Occipital lobe (tissue), 2 donors: ENCODE measurements around the gene PAMR1. TPM values are rescaled to one million over a fixed set of nuclear protein-coding genes. Genes with fewer than 3 reads are reported as not detected.

Experiments
- DNase-seq: peaks from one replicate; lab custom pipeline; 2025; lab: John Stamatoyannopoulos, UW
- total RNA-seq: library from RNA; depleted of rRNA; stranded (reverse); fragments of >200 nt; gene quantifications from one replicate; pipeline ENCODE4 v1.2.3, GENCODE V29; 2014

Gene PAMR1
- total RNA-seq, 1 donor from 2014 or later: 3.0 TPM

GRCh38 chr11:35403765-35404387 is 121.5 kb downstream of the PAMR1 start:
- DNase-seq: no peak

GRCh38 chr11:35402751-35403660 is 122.4 kb downstream of the PAMR1 start:
- no peak for DNase-seq

GRCh38 chr11:35398881-35399280 is 126.5 kb downstream of the PAMR1 start:
- no peak for DNase-seq

- DNase-seq: no peak
Observed at GRCh38 chr11:35394941-35395340, 130.5 kb downstream of the PAMR1 start.

- DNase-seq: no peak
Observed at GRCh38 chr11:35393098-35393497, 132.3 kb downstream of the PAMR1 start.

GRCh38 chr11:35391922-35392688 is 133.3 kb downstream of the PAMR1 start:
- DNase-seq: peak; percentile 48

- no peak for DNase-seq
Observed at GRCh38 chr11:35390737-35391682, 134.4 kb downstream of the PAMR1 start.

GRCh38 chr11:35389897-35390465 is 135.4 kb downstream of the PAMR1 start:
- no peak for DNase-seq

- DNase-seq: no peak
Observed at GRCh38 chr11:35389112-35389511, 136.3 kb downstream of the PAMR1 start.

- no peak for DNase-seq
Observed at GRCh38 chr11:35388061-35388460, 137.4 kb downstream of the PAMR1 start.

- no peak for DNase-seq
Observed at GRCh38 chr11:35387111-35387982, 138.1 kb downstream of the PAMR1 start.

- DNase-seq: no peak
Observed at GRCh38 chr11:35383953-35384352, 141.5 kb downstream of the PAMR1 start.

Other genes with a start within 250 kb of the PAMR1 start
- gene SLC1A2, start 106.1 kb downstream of the PAMR1 start, total RNA-seq: 228 TPM
- 78.8 TPM for gene FJX1, start 92.8 kb upstream of the PAMR1 start, total RNA-seq
- gene TRIM44, start 137.2 kb upstream of the PAMR1 start, total RNA-seq: 16.8 TPM